Body of pancreas (tissue), 4 donors: ENCODE results near the gene SLC9A9.

Source experiments
- CTCF ChIP-seq, 7 experiments: fragments of 450-650 bp in 4 of 7; fragments of 200-600 bp in 3 of 7; sonication (generic) in 3 of 7; IDR thresholded peaks; one replicate each; pipeline ENCODE4 v1.5.1; 2016 to 2019; ENCODE audit warnings: antibody characterized with exemption in 7 of 7
- POLR2A ChIP-seq, 3 donors: fragments of 450-650 bp; IDR thresholded peaks; one replicate each; pipeline ENCODE4 v1.6.1; 2016; ENCODE audit warnings: antibody characterized with exemption in 3 of 3, mild to moderate bottlenecking in 2 of 3

- TF ChIP-seq CTCF (IDR thresholded peaks at IDR 0.05) = no peak
- TF ChIP-seq POLR2A (IDR thresholded peaks at IDR 0.05) = no peak
Measured at GRCh38 chr3:143676021-143676420, 172.2 kb downstream of the SLC9A9 start.
